Activated naive CD4-positive, alpha-beta T cell treated with anti-CD3 and anti-CD28 coated beads for 36 hours (primary cell): Measurements from ENCODE around the gene GUCA1C. TPM values are rescaled to one million over a fixed set of nuclear protein-coding genes. Genes with fewer than 3 reads are reported as not detected.
A peak's percentile ranks its signal among the peaks of the same experiment; 100 is the strongest.

Source experiments
- CTCF ChIA-PET: fragments of 350-600 bp; sonication (Branson Sonifier 250); formaldehyde crosslinking; loops from one replicate; lab custom pipeline; 2021; ENCODE audit warnings: antibody characterized with exemption; lab: Charles Lee
- DNase-seq: peaks from one replicate; pipeline ENCODE4 v3.0.0-alpha.2; 2020
- H3K27ac Mint-ChIP-seq: one replicate; pipeline ENCODE4 v1.8.0; 2021; ENCODE audit warnings: mild to moderate bottlenecking, mixed read lengths
- H3K27me3 Mint-ChIP-seq: one replicate; pipeline ENCODE4 v1.8.0; 2021; ENCODE audit warnings: low read depth, mixed read lengths
- H3K36me3 Mint-ChIP-seq: one replicate; pipeline ENCODE4 v1.8.0; 2021; ENCODE audit warnings: low read depth, mixed read lengths
- H3K4me1 Mint-ChIP-seq: one replicate; pipeline ENCODE4 v1.8.0; 2021; ENCODE audit warnings: low read depth, mixed read lengths
- H3K4me3 Mint-ChIP-seq: one replicate; pipeline ENCODE4 v1.8.0; 2021; ENCODE audit warnings: mild to moderate bottlenecking, moderate library complexity, mixed read lengths
- H3K9me3 Mint-ChIP-seq: one replicate; pipeline ENCODE4 v1.8.0; 2021; ENCODE audit warnings: mixed read lengths
- intact Hi-C: fragments of 100-400 bp; cut with micrococcal nuclease; formaldehyde crosslinking; loops from one replicate; pipeline ENCODE4 v1.15.1; 2023
- total RNA-seq, 2 experiments: library from RNA; stranded (reverse); gene quantifications; one replicate each; pipeline ENCODE4 v1.2.3, GENCODE V29; 2021

Gene GUCA1C
- total RNA-seq, 2 experiments from 2014 or later, result not detected

DNA sequence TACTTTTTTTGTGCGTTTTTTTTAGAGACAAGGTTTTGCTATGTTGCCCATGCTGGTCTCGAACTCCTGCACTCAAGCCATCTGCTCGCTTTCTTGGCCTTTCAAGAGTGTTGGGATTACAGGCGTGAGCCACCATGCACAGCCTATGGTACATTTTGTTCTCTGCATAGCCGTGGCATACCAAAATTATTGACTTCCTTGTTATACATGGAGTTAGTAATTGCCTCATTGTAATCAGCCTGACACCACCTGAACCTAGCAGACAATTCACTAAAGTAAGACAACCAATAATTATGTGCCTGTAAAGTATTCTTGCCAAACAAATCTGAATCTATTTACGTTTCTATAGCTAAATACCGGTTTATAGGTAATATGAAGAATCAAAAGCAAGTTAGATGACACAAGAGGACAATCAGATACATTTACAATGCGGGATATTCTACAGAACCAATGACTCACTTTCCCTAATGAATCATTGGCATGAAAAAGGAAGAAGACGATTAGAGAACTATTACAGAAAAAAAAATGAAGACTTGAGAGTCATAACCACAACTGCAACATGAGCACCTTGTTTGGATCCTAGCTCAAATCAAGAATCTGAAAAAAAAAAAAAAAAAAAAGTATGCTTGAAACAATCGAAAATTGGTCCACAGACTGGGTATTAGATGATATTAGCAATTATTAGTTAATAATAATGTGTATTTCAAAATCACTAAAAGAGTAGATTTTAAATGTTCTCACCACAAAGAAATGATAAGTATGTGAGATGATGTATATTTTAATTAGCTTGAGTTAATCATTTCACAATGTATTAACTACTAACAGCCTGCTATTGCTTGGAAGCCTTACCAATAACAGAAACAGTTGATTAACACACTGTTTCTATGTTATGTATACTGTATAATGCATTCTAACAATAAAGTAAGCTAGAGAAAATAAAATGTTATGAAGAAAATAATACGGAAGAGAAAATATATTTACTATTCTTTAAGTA lies 7.1 kb downstream of the GUCA1C start:
- CTCF ChIA-PET, result no interaction called here
- no peak overlapping the region for H3K27ac Mint-ChIP-seq
- intact Hi-C loops, result no loop called here

DNA sequence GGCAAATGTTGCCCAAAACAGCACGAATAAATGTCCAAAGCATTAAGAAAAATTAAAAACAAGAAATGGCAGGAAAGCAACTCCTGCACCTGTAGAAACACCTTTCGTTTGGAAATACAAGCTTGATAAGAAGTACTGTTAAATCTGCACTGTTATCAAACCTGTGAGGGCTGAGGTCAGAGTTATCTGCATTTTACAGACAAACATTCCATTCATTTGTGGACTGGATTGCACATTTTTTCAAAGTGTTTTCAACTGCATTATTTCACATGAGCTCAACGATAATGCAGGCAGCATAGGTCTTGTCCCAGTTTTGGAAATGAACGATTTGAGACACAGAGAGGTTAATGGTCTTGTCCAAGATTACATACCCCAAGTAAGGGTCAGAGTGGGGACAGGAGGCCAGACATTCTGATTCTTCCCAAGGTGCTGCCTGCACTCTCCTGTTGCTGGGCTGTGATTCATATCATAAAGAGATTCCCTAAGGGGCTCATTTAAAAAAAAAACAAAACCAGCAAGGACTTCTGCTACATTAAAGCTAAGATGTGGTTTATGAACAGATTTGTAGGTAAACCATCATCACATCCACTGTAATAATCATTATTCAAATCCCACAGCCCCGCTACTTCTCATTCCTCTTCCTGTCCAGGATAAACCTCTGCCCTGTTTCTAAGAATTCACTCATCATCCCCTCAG lies 13.0 kb downstream of the GUCA1C start:
- DNase-seq, result no peak
- no peaks in the 10 kb centered on the region for H3K27me3 Mint-ChIP-seq
- no peak overlapping the region for H3K27ac Mint-ChIP-seq
- no peaks in the 10 kb centered on the region for H3K36me3 Mint-ChIP-seq
- no peaks in the 10 kb centered on the region for H3K9me3 Mint-ChIP-seq
- CTCF ChIA-PET, result no interaction called here
- intact Hi-C loops, result no loop called here
- no peaks in the 10 kb centered on the region for H3K4me1 Mint-ChIP-seq
- no peak overlapping the region for H3K4me3 Mint-ChIP-seq

More for the DNA sequence above, 7.1 kb downstream of the GUCA1C start:
- Mint-ChIP-seq H3K36me3 (no peaks in the 10 kb centered on the region), H3K4me3 (no peak overlapping the region), H3K9me3 (no peaks in the 10 kb centered on the region), H3K4me1 (peaks cover 2% of the 10 kb centered on the region), H3K27me3 (peaks cover 4% of the 10 kb centered on the region)
- no peak for DNase-seq

DNA sequence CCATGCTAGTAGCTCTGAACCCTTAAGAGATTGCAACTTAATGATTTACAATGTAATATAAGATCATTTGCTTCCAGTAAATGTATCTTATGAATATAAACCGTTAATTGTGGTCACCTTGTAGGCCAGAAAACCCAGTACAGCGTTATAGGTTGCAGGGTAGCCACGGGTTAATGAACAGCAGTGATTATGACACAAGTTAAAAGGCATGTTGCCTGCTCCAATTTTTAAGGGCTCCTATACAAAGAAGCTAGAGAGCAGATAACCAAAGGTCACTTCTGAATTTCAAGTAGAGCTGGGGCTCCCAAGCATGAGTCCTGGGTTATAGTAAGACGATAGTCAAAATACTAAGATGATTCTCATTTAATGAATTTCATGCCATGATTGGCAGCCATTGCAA lies 13.5 kb downstream of the GUCA1C start:
- Mint-ChIP-seq H3K27ac (no peak overlapping the region), H3K27me3 (no peaks in the 10 kb centered on the region), H3K9me3 (no peaks in the 10 kb centered on the region), H3K4me1 (no peaks in the 10 kb centered on the region), H3K4me3 (no peak overlapping the region), H3K36me3 (no peaks in the 10 kb centered on the region)
- CTCF ChIA-PET, result no interaction called here
- intact Hi-C loops, result no loop called here
- DNase-seq, result no peak

DNA sequence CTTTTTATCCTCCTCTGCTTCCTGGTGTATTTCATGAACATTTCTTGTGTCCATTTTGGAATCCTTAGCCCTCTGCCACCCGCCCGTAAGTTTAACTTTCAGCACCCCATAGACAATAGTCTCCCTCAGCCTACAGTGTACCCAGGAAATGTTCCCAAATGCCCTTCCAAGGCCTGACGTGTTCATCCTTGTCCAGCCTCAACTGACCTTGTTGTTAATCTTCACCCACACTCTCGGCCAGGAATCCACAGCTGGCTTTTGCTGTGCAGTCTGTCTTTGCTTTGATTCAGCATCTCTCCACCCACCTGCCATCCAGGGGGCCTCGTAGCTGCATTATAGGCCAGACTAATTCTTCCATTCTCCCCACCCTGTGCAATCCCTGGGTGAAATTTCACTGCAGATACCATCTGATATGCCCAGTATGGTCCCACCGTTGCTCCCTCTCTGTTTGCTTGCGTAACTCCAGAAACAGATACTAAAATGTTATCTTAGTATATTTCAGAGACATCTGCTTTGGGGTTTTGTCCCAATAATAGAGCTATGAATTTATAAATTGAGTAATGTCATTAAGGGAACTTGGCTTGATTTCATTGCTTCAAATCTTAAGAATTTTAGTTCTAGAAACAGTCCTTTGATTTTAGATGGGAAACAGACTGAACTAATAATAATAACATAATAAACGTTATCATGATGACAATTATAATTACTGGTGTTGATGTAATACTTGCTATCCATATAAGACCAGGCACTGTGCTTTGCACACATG lies 16.6 kb downstream of the GUCA1C start:
- H3K4me3 Mint-ChIP-seq, result no peak overlapping the region
- intact Hi-C loops, result no loop called here
- no peaks in the 10 kb centered on the region for H3K36me3 Mint-ChIP-seq
- no peak for DNase-seq
- H3K9me3 Mint-ChIP-seq, result peaks cover 2% of the 10 kb centered on the region
- no peaks in the 10 kb centered on the region for H3K4me1 Mint-ChIP-seq
- CTCF ChIA-PET, result no interaction called here
- H3K27ac Mint-ChIP-seq, result no peak overlapping the region
- no peaks in the 10 kb centered on the region for H3K27me3 Mint-ChIP-seq

DNA sequence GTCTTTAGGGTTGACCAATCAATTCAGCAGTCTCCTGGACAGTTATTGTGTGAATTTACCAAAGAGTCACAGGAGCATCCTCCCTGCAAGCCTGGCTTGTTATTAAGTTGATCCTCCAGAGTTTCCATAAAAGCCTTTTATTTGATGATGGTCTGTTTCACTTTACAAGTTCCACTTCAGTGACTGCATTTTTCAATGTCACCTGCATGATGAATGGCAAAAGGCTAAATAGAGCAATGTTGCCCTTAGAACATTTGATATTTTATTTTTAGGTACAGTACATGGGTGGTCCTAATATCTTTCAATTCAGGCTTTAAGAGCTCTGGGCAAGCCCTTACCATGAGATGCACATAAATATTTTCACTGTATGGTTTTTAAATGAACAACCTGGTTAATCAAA lies 22.6 kb downstream of the GUCA1C start:
- H3K9me3 Mint-ChIP-seq, result peaks cover 6% of the 10 kb centered on the region
- no peak overlapping the region for H3K4me3 Mint-ChIP-seq
- no peak for DNase-seq
- no peaks in the 10 kb centered on the region for H3K4me1 Mint-ChIP-seq
- CTCF ChIA-PET, result interaction anchor here (0.8 kb wide), 1 partner anchor 172 kb away, joined by 7 read pairs; no protein-coding TSS in a partner anchor
- no peak overlapping the region for H3K27ac Mint-ChIP-seq
- intact Hi-C loops, result no loop called here
- peaks cover 2% of the 10 kb centered on the region for H3K36me3 Mint-ChIP-seq
- peaks cover 4% of the 10 kb centered on the region for H3K27me3 Mint-ChIP-seq

DNA sequence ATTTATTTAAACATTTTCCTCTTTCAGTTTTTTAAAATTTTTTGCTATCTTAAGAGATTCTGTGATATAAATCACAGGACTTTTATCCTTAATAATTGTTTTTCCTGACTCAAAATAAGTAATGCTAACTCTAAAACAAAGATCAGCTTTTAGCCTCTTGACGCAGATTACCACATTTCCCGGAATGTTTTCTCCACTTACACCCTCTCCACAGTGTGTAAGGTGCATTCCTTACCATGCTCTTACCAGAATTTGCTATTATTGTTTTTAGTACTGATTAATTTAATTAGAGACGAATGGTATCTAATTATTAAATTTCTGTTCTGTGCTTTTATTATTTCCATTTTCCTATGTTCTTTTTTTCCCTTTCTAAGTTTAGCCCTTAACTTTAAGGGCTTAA lies 34.8 kb downstream of the GUCA1C start:
- intact Hi-C loops, result loop anchor here (5.0 kb wide), 1 partner anchor 163 kb away; no protein-coding TSS in a partner anchor
- Mint-ChIP-seq H3K27ac (no peak overlapping the region), H3K4me3 (no peak overlapping the region), H3K27me3 (no peaks in the 10 kb centered on the region), H3K9me3 (no peaks in the 10 kb centered on the region), H3K4me1 (peaks cover 11% of the 10 kb centered on the region), H3K36me3 (no peaks in the 10 kb centered on the region)
- DNase-seq, result no peak
- CTCF ChIA-PET, result interaction anchor here (1.4 to 10.7 kb wide), 2 partner anchors 245 to 256 kb away, joined by 3 to 114 read pairs; no protein-coding TSS in a partner anchor

DNA sequence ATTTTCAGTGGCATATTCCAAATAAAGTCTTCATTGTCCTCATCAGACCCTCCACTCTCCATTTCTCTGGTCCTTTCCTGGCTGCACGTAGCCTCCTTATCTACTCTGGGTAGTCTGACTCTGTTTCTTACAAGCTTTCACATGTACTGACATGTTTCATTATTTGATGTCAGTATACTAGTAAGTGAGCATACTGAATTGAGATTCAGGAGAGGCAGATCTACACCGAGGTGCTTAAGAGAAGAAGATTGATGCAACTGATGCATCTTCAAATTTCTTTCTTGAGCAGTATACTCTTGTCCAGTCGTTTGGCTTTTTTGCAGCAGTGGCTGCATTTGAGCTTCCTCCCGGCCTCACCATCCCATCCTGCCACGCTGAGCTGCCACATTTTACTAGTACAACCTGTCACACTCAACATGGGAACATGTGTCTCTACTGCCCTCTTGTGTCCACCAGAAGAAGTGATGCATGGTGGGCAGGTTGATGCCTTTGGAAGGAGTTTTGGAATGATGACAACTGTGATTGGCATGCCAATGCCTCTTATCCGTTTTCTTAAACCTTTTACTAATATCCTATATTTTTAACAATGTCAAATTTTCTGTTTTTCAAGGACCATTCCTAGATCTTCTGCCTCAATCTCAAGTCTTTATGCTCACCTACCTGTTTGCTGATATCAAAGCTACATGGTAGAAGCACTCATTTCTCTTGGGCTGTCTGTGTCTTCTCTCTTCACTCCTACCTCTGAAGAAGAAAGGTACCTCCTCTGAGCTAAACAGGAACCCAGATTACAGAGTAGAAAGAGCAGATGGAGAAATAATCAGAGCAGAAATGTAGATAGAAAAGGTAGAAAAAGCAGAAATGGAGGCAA lies 38.7 kb downstream of the GUCA1C start:
- Mint-ChIP-seq H3K36me3 (no peaks in the 10 kb centered on the region), H3K4me1 (peaks cover 12% of the 10 kb centered on the region), H3K27me3 (no peaks in the 10 kb centered on the region), H3K27ac (peak overlapping the region; percentile 1), H3K9me3 (no peaks in the 10 kb centered on the region), H3K4me3 (peak overlapping the region; percentile 29)
- intact Hi-C loops, result loop anchor here (1.0 to 5.0 kb wide), 7 partner anchors 52 to 426 kb away; partner anchors contain the start of genes CIP2A and DZIP3
- peak; percentile 81 for DNase-seq
- CTCF ChIA-PET, result interaction anchor here (0.6 to 10.7 kb wide), 53 partner anchors 9 to 434 kb away, joined by 3 to 114 read pairs (median 4); no protein-coding TSS in a partner anchor

DNA sequence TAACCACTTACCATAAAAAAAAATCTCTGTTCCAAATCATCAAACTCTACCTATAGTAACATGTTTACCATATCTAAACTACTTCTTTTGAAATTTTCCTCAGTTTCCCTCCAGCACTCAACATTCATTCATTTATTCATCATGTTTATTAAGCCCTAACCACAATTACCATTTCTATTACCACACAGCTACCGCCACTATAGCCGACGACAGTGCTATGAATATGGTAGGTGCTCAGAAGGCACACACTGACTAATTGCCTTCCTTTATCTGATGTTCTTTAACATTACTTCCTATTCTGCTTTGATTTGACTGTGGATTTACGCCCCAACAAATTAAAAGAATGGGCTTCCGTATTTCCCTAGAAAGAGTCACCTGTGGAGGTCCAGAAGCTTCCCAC lies 43.9 kb downstream of the GUCA1C start:
- Mint-ChIP-seq H3K36me3 (no peaks in the 10 kb centered on the region), H3K9me3 (no peaks in the 10 kb centered on the region), H3K27me3 (no peaks in the 10 kb centered on the region), H3K4me1 (peaks cover 14% of the 10 kb centered on the region), H3K4me3 (no peak overlapping the region), H3K27ac (no peak overlapping the region)
- DNase-seq, result no peak
- intact Hi-C loops, result no loop called here
- CTCF ChIA-PET, result interaction anchor here (0.5 kb wide), 1 partner anchor 13 kb away, joined by 3 read pairs; no protein-coding TSS in a partner anchor

DNA sequence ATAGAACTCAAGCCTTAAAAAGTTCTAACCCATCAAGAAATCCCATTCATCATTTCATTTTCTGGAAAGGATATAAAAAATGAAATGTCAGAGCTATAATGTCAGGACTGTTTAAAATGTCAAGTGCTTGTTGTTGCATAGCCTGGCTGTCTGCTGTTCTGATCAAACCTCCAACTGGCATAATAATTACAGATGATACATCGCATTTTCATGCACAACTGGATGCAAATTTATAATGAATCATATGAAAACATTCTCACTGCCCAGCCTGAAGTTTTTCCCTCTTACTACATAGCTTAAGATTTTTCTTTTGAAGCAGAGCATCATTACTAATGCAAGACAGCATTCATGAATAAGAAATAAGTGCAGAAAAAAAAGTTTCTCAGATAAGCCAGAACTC lies 46.5 kb downstream of the GUCA1C start:
- Mint-ChIP-seq H3K4me1 (peaks cover 11% of the 10 kb centered on the region), H3K9me3 (peaks cover 1% of the 10 kb centered on the region), H3K4me3 (no peak overlapping the region), H3K27ac (no peak overlapping the region), H3K27me3 (no peaks in the 10 kb centered on the region), H3K36me3 (no peaks in the 10 kb centered on the region)
- DNase-seq, result no peak
- intact Hi-C loops, result no loop called here
- CTCF ChIA-PET, result interaction anchor here (1.4 to 2.9 kb wide), 3 partner anchors 8 to 243 kb away, joined by 5 to 15 read pairs (median 5); no protein-coding TSS in a partner anchor

DNA sequence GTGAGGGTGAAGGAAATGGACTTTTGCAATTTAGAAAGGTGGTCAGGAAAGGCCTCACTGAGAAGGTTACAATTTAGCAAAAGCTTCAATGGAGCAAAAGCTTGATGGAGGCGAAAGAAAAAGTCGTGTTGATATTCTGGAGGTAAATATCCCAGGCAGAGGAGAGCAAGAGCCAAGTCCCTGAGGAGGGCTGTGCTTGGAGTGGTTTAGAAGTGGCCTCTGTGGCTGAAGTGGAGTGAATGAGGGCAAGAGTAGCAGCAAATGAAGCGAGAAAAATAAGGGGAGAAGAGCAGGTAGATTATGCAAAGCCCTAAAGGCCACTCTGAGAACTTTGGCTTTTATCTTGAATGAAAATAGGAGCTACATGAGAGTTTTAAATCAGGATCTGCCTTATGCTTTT lies 54.1 kb downstream of the GUCA1C start:
- Mint-ChIP-seq H3K27ac (no peak overlapping the region), H3K4me1 (peaks cover 23% of the 10 kb centered on the region)
- CTCF ChIA-PET, result interaction anchor here (0.7 to 1.8 kb wide), 2 partner anchors 16 to 235 kb away, joined by 3 to 8 read pairs; no protein-coding TSS in a partner anchor

DNA sequence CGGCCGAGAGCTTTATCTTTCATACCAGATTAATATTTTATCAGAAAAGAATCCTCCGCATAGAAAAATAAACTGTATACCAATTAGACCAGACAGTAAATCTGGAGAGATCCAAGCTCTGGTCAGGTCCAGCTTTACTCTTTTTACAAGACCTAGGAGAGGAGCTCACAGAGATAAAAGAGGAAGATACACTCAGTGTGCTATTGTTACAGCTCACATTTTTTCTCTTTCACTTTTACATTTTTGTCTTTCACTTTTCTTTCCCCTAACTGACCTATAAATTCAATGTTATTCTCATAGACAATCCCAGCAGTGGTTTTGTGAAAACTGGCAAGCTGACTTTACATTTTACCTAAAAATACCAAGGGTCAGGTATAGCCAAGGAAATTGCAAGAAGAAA lies 55.8 kb downstream of the GUCA1C start:
- Mint-ChIP-seq H3K4me1 (peaks cover 23% of the 10 kb centered on the region), H3K4me3 (no peak overlapping the region), H3K9me3 (no peaks in the 10 kb centered on the region), H3K36me3 (no peaks in the 10 kb centered on the region), H3K27ac (peak overlapping the region; percentile 36), H3K27me3 (no peaks in the 10 kb centered on the region)
- CTCF ChIA-PET, result interaction anchor here (0.7 to 2.0 kb wide), 9 partner anchors 13 to 79 kb away, joined by 3 to 8 read pairs (median 4); no protein-coding TSS in a partner anchor
- intact Hi-C loops, result no loop called here
- no peak for DNase-seq

More for the DNA sequence above, 54.1 kb downstream of the GUCA1C start:
- Mint-ChIP-seq H3K36me3 (no peaks in the 10 kb centered on the region), H3K27me3 (no peaks in the 10 kb centered on the region), H3K4me3 (no peak overlapping the region), H3K9me3 (no peaks in the 10 kb centered on the region)
- no peak for DNase-seq
- intact Hi-C loops, result no loop called here
